B cell (primary cell): Measurements from ENCODE around the gene PLXNB2.

Experiments
- EZH2 ChIP-seq: IDR thresholded peaks from 2 replicates; pipeline ENCODE4 v1.6.1; 2012; ENCODE audit warnings: borderline replicate concordance, low read depth, mild to moderate bottlenecking, moderate library complexity, low read length; ENCODE audit not compliant: insufficient read depth, poor library complexity, severe bottlenecking
- TF ChIP-seq, protein P1 (sequence below): fragments of 200-600 bp; IDR thresholded peaks from one replicate; pipeline ENCODE4 v1.8.0; 2022; ENCODE audit warnings: antibody characterized with exemption, mild to moderate bottlenecking

DNA sequence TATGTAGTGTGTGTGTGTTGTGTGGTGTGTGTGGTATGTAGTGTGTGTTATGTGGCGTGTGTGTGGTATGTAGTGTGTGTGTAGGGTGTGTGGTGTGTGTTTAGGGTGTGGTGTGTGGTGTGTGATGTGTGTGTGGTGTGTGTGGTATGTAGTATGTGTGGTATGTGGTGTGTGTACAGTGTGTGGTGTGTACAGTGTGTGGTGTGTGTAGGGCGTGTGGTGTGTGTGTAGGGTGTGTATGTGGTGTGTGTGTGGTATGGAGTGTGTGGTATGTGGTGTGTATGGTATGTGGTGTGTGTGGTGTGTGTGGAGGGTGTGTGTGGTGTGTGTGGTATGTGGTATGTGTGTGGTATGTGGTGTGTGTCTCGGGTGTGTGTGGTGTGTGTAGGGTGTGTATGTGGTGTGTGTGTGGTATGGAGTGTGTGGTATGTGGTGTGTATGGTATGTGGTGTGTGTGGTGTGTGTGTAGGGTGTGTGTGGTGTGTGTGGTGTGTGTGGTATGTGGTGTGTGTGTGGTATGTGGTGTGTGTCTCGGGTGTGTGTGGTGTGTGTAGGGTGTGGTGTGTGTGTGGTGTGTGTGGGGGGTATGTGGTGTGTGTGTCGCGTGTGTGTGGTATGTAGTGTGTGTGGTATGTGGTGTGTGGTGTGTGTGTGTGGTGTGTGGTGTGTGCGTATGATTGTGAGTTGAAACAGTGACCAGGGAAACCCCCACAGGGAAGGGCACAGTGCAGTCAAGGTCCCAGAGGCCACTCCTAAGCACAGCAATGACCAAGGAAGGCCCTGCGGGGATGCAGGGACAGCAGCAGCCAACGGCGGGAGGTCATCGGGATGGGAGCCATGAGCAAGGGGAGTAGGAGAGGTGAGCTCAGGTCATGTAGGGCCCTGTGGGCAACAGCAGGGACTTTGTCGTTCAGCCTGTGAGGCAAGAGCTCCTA is 32.8 kb upstream of the PLXNB2 start:
- TF ChIP-seq, protein P1, sequence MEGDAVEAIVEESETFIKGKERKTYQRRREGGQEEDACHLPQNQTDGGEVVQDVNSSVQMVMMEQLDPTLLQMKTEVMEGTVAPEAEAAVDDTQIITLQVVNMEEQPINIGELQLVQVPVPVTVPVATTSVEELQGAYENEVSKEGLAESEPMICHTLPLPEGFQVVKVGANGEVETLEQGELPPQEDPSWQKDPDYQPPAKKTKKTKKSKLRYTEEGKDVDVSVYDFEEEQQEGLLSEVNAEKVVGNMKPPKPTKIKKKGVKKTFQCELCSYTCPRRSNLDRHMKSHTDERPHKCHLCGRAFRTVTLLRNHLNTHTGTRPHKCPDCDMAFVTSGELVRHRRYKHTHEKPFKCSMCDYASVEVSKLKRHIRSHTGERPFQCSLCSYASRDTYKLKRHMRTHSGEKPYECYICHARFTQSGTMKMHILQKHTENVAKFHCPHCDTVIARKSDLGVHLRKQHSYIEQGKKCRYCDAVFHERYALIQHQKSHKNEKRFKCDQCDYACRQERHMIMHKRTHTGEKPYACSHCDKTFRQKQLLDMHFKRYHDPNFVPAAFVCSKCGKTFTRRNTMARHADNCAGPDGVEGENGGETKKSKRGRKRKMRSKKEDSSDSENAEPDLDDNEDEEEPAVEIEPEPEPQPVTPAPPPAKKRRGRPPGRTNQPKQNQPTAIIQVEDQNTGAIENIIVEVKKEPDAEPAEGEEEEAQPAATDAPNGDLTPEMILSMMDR = no peak
- no peak for TF ChIP-seq EZH2
